ENCODE measurements around the gene LAGE3. TPM values are rescaled to one million over a fixed set of nuclear protein-coding genes. Genes with fewer than 3 reads are reported as not detected.
"Not testable (repeated sequence)": the region's sequence is repeated elsewhere in the genome, so short reads cannot be mapped to it uniquely, and the experiment has no call there.

LAGE3 gene
- total RNA-seq, 1 donor from 2014 or later, result 14.0 TPM

GRCh38 chrX:154502098-154502497 is 23.0 kb upstream of the LAGE3 start:
- DNase-seq (ENCODE audit: low read depth), result no peak

DNA sequence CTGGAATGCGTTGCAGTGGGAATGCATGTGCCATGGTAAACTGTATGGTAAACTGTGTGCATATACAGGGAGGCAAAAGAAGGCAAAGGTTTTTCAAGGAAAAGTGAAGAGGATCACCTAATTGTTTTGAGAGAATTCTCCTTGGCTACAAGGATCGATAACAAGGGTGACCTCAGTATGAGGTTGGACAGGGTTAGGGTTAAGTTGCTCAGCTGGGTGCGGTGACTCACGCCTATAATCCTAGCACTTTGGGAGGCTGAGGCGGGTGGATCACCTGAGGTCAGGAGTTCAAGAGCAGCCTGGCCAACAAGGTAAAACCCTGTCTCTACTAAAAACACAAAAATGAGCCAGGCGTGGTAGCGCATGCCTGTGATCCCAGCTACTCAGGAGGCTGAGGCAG is 22.3 kb upstream of the LAGE3 start:
- DNase-seq (ENCODE audit: low read depth), result not testable (repeated sequence)

DNA sequence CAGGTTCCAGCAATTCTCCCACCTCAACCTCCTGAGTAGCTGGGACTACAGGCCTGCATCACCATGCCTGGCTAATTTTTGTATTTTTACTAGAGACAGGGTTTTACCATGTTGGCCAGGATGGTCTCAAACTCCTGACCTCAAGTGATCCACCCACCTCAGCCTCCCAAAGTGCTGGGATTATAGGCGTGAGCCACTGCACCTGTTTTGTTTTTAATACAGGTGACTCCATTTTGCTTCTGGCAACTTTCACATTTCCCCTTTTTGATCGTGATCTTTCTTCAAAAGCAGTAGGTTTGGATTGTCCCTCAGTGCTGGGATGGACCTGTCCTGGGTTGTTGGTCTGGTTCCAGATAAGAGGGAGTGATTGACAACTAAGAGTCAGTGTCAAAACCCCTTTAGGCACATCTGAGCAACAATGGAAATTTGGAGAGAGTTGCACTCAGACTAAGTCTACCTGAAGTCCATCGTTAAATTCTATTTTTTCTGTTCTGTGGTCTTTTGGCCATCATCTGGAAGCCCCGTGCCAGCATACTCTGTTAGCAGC is 17.6 kb upstream of the LAGE3 start:
- not testable (repeated sequence) for DNase-seq (ENCODE audit: low read depth)

DNA sequence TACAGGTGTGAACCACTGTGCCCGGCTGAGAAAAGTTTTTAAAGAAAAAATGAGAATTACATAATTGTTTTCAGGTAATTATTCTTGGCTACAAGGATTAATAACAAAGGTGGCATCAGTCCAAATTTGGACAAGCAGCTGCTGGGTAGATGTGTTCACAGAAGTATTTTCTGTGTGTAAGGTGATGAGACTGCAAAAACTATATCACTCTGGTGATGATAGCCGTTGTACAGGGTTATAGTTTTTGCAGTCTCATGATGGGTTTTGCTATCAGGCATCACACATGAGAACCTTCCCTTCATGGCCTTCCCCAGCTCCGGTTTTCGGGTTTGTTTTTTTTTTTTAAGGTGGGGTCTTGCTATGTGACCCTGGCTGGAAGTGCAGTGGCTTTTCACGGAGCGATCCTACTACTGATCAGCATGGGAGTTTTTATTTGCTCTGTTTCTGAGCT is 16.4 kb upstream of the LAGE3 start:
- no peak for DNase-seq (ENCODE audit: low read depth)

DNA sequence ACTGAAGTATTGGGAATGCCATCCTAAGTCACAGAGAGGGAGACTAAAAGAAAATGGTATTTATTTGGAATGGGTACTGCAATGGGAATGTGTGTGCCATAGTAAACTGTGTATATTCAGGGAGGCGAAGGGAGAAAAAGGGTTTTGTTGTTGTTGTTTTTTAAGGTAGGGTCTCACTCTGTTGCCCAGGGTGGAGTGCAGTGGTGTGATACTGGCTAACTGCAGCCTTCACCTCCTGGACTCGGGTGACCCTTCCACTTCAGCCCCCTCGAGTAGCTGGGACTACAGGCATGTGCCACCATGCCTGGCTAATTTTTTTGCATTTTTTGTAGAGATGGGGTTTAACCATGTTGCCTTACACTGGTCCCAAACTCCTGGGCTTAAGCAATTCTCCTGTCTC is 15.6 kb upstream of the LAGE3 start:
- DNase-seq (ENCODE audit: low read depth), result no peak

GRCh38 chrX:154490414-154491083 is 11.5 kb upstream of the LAGE3 start, which contains the start of gene SLC10A3:
Gene SLC10A3, minus strand, starts transcription at chrX:154490629. Its CDS starts 1,689 bp downstream, at chrX:154488940.
- DNase-seq (ENCODE audit: low read depth), result peak; percentile 83

DNA sequence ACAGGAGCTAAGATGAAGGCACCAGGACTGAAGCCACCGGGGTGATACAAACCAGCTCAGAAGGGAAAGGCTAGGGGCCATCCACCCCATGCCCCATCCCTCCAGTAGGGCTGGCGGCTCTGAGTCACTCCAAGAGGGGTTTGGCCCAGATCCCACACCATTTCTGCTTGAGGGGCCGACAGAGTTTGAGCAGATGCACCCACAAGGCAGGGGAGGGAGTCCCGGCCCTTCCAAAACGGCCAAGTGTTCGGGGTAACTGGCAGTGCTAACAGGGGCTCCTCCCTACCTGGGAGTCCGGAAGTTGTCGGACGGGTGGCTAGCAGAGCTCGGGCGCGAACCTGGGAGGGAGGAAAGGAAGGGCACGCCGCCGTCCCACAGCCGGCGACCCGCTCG is 10.9 kb upstream of the LAGE3 start:
- DNase-seq (ENCODE audit: low read depth), result peak; percentile 19

DNA sequence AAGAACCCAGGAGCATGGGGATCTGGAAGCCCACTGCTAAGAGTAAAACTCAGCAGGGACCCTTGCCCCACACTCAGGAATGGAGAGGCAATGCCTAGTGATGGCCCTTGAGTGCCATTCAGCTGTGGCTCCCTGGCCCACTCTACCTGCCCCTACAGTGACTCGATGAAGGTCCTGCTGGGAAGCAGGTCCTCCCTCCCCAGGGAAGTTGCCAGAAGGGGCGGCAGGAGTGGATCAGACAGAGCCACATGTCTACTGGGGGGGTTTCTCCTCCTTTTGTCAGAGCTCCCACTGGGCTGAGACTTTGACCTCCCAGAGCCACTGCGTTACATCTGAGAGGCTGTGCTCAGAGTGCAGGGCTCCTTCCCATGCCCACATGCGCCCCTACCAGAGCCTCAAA is 10.1 kb upstream of the LAGE3 start:
- no peak for DNase-seq (ENCODE audit: low read depth)

DNA sequence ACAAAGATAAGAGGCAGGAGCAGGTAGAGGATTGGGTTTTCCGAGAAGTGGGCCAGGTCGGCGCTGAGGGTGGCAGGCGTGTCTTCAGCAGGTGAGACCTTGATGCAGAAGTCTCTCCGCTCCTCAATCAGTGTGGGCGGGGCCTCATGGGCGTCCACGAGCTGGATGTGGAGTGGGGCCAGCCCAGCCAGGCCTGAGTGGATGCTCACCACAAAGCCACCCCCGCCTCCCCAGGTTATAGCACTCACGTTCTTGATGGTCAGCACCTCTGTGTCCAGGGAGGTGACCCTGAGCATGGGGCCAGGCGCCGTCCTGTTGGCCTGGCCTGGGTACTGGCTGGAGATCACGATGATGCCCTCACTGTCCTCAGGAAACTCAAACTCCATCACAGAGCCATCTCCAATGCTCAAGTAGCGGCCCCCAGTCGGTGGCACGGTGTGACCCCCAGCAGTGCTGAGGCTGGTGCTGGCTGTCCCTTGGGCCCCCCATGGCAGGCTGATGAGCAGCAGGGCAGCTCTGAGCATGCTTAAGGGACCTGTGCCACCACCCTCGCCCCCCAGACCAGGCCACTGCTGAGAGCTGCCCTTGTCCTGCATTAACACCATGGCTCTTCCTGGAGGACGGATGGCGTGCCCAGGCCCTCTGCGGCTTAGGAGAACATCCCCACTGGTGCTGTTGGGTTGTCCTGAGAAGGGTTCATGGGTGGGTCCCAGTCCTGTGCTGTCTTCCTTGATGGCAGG is 9.4 kb upstream of the LAGE3 start:
- no peak for DNase-seq (ENCODE audit: low read depth)

DNA sequence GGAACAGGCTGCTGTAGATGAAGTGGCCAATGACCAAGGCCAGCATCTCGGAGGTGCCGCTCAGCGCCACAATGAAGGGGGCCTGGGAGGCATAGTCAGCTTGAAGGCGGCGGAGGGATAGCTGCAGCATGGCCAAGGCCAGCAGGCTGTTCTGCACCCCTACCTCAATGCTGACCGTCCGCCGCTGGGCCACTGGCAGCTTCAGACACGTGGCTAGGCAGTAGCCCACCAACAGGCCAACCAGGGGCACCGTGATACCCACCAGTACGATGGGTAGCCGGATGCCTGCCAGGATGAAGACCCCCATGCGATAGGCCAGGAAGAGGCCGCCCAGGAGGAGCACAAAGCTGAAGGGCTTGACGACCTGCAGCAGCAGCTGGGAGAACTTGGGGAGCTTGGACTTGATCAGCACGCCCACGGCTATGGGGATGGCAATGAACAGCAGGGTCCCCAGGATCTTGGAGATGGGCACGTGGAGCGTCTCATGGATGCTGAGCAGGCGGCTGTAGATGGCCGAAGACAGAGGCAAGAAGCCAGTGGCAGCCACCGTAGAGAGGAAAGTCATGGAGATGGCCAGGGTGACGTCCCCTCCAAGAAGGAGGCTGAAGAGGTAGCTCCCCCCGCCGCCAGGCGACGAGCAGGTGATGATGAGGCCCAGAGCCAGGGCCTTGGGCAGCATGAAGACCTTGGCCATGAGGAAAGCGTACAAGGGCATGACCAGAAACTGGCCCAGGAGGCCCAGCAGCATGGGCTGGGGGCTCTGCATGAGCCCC is 8.6 kb upstream of the LAGE3 start:
- DNase-seq (ENCODE audit: low read depth), result no peak

DNA sequence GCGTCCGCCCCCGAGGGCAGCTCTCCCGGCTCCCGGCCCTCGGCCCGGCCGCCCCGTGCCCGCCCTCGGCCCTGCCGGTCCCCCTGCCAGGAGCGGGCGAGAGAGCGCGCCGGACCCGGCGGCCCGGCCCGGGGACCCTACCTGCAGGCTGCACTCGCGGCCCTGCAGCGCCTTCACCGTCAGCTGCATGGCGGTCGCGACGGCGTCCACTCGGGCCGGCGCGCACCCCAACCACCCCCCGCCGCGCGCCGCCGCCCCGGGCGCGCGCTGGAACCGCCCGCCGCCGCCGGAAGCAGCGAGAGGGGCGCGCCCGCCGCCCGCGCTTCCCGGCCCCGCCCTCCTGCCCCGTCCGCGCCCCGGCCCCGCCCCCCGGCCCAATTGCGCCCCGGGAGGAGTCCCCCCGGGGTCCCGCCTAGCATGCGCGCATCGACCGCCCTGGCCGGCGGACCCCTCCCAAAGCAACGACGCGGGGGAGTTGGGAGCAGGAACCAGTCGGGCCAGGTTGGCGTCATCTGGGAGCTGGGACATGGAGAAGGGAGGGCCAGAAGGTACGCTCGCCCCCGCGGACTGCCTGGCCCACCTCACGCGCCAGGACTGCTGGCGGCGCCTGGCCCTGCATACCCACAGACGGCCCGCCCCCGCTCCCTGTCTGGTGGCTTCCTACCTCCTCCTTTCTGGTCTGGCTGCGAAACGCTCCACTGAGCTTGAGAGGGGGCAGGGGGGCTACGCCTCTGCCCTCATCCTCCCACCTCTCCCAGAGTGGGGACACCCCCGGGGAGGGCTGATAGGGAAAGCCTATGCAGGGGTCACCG is 7.5 kb upstream of the LAGE3 start, which contains the start of gene UBL4A:
TSS of gene UBL4A (minus strand) at position 220 of the 812 bp plus-strand sequence. CDS start at position 189, 31 bp downstream.
- peak; percentile 21 for DNase-seq (ENCODE audit: low read depth)

GRCh38 chrX:154486052-154486395 is 6.9 kb upstream of the LAGE3 start:
- no peak for DNase-seq (ENCODE audit: low read depth)

GRCh38 chrX:154485150-154486051 is 6.3 kb upstream of the LAGE3 start:
- no peak for DNase-seq (ENCODE audit: low read depth)

DNA sequence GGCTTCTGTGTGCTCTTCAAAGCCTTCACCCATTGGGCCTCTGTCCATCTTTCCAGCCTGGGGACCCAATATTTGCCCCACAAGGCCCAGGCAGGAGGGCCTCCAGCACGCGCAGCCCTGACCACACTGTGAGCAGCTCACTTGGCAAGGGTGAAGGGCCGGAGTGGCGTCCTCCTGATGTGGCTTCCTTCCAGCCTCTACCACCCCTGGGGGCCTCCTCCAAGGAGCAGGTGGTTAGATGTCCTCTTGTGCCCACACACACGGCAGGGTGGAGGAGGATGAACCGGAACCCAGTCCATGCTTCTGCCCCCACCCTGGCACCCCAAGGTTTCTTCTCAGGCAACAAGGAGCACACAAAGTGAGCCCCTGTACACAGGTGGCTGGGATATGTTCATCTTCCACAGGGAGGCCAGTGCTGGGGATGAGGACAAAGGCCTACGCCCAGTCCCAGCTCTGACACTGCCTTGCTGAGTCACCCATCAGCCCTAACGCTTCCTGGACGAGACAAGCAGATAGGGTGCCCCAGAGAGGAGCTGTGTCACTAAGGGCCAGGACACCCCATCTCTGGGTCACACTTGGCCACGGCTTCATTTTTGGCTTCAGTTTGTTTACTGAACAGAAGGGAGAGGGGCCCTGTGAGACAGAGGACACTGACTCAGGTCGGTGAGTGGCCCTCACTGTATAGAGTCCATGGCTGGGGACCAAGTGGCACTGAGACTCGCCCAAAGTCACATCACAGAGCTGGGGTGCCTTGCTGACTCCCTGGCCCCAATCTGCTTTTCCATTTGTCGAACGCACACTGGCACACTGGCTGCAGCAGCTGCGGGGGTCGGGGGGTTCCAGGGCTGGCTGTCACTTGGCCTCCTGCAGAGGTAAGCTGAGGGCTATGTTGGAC is 5.4 kb upstream of the LAGE3 start:
- no peak for DNase-seq (ENCODE audit: low read depth)

DNA sequence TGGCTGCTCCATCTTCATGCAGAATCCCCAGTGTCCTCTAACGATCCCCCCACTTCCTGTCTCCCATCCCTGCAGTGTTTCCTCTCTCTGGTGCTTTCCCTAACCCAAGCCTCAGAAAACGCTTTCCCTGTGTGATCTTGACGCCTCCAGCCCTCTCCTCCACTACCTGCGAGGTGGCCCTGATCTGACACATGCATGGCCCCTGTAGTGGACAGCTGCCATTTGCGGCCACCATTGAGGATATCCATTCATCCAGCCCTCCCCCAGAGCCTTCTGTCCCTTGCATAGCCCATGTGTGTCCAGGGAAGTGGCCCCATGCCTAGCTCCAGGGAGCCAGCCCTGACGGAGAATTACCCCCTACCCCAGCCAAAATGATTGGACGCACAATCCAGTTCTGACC is 4.2 kb upstream of the LAGE3 start:
- DNase-seq (ENCODE audit: low read depth), result no peak

DNA sequence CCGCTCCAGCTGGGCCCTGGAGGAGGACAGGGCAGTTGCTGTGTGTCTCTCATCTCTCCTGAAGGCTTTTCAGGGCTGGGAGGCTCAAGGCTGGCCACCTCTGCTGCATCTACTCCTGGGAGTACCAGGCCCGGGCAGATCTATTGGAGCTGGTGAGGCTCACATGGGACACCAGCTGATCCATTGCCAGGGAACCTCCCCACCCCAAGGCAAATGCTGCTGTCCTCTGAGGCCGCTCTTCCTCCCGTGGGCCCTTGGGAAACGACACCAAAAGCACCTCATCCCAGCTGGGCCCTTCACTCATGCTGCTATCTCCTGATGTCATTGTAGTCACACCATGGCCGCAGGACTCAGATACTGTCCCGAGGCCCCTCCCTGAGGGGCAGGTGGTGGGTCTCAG is 3.7 kb upstream of the LAGE3 start:
- no peak for DNase-seq (ENCODE audit: low read depth)

GRCh38 chrX:154481911-154482601 is 3.0 kb upstream of the LAGE3 start:
- DNase-seq (ENCODE audit: low read depth), result no peak

DNA sequence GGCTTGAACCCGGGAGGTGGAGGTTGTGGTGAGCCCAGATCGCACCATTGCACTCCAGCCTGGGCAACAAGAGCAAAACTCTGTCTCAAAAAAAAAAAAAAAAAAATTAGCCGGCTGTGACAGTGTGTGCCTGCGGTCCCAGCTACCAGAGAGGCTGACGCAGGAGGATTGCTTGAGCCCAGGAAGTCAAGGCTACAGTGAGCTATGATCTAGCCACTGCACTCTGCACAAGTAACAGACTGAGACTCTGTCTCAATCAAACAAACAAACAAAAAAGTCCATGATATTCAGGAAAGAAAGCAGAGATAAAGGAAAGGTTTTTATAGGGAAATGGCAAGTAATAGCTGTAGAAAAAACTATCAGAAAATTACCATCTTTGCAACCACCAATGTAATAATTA is 2.1 kb upstream of the LAGE3 start:
- DNase-seq (ENCODE audit: low read depth), result no peak
